Fibroblast of the aortic adventitia (primary cell): Measurements from ENCODE around the gene LRRC8E. TPM values are rescaled to one million over a fixed set of nuclear protein-coding genes. Genes with fewer than 3 reads are reported as not detected.
"Not testable (repeated sequence)": the region's sequence is repeated elsewhere in the genome, so short reads cannot be mapped to it uniquely, and the experiment has no call there.

Experiments used
- DNase-seq: peaks from one replicate; pipeline ENCODE4 v3.0.0-alpha.2; 2010; ENCODE audit warnings: low read depth
- H3K4me3 ChIP-seq: 2 replicates; pipeline ENCODE4 v1.5.1; 2011; ENCODE audit warnings: low read depth, mild to moderate bottlenecking, control low read depth, low read length, moderate library complexity
- total RNA-seq: library from RNA; depleted of rRNA; stranded (reverse); fragments of >200 nt; gene quantifications from 2 replicates; pipeline ENCODE4 v1.2.3, GENCODE V29; 2012; ENCODE audit warnings: low replicate concordance
- TF ChIP-seq, protein P1 (sequence below): IDR thresholded peaks from 2 replicates; pipeline ENCODE4 v1.5.1; 2011; ENCODE audit warnings: mild to moderate bottlenecking, low read length, control low read depth, inconsistent platforms; ENCODE audit not compliant: insufficient read depth

Gene LRRC8E
- total RNA-seq, 1 donor, result 5.2 TPM

DNA sequence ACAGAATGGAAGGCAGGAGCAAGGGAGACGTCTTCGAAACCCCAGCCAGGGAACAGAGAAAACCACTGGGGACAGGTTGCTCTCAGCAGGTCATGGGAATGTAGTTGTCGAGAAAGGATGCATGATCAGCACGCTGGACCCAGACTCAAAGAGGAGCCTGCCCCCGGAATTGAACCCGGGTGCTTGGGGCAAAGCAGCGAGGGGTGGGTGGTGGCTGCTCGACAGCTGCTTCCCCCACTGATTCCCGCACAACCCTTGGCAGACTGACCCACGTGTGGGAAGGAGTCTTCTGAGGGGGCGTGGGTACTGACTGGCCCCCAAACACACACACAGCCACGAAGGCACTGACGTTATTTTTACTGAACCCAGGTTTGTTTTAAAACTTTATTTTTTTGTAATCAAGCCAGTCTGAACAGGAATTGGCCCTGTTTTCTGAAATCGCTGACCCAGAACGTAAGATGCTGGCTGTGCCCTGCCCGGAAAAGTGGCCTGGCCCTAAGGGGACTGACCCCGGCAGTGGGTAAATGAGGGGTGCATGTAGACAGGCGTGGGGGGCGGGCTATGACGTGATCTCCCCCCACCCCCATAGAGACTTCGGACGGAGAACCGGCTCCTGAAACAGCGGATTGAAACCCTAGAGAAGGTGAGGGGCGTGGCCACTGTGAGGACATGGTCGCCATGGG is 32.7 kb upstream of the LRRC8E start:
- TF ChIP-seq, protein P1, sequence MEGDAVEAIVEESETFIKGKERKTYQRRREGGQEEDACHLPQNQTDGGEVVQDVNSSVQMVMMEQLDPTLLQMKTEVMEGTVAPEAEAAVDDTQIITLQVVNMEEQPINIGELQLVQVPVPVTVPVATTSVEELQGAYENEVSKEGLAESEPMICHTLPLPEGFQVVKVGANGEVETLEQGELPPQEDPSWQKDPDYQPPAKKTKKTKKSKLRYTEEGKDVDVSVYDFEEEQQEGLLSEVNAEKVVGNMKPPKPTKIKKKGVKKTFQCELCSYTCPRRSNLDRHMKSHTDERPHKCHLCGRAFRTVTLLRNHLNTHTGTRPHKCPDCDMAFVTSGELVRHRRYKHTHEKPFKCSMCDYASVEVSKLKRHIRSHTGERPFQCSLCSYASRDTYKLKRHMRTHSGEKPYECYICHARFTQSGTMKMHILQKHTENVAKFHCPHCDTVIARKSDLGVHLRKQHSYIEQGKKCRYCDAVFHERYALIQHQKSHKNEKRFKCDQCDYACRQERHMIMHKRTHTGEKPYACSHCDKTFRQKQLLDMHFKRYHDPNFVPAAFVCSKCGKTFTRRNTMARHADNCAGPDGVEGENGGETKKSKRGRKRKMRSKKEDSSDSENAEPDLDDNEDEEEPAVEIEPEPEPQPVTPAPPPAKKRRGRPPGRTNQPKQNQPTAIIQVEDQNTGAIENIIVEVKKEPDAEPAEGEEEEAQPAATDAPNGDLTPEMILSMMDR, result no peak
- no peak overlapping the region for H3K4me3 ChIP-seq
- no peak for DNase-seq

DNA sequence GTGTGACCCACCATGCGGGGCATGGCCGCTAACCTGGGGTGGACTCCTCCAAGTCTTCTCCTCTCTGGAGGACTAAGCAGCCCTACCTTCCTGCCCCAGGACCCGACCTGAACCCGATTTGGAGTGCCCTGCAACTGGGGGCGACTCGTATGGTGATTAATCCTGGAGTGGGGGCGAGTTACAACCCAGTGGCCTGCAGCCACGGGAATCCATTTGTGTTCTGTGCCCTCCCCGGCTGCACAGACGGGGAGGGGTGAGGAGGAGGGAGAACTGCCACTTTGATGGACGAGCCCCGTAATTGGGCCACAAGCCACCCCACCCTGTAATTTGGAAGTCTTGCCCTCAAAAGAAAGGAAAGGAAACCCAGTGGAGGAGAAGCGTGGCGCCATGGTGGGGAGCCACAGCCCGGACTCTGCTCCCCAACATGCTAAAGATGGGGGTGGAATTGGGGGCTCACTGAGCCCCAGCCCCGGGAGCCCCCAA is 32.2 kb upstream of the LRRC8E start:
- no peak overlapping the region for H3K4me3 ChIP-seq
- TF ChIP-seq, protein P1, result no peak
- no peak for DNase-seq

DNA sequence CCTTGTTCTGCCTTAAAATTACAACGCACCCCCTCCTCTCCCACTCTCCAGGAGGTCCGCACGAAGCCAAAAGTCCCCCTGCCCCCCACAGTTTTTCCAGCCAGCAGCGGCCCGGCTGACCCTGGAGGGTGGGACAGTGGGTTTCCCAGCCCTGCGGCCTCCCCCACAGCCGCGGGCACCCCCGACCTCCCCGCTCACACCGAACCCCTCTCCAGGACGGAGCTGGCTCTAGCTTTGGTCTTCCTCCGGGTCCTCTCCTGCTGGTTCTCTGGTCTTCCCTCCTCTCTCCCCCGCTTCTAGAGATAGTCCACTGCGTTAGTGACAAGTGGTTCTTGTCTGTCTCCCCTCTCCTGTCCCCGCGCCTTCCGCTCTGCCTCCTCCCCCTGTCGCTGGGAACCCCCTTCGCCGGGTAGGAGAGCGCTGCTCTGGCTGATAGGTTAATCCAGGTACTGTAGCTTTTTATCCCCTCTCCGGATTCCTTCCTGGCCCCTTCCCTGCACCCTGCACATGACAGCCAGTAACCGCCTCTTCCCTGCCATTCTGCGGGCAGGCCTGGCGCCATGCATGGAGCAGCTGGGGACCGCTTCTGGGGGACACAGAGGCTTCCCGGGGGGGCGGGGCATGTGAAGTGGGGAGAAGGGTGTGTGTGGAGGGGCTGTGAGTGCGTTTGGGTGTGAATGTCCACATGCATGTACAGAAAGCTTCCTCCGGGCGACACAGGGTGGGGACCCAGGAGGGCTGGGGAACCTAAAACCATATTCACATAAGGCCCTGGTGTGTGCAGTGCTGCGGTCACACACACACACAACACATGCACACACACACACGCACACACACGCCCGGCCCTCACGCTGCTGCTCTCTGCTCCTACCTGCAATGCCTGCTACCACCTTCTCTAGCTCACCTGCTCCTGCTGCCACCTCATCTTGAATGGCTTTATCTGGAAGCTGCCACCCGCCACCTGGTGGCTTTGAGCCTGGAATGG is 31.3 kb upstream of the LRRC8E start:
- no peak for DNase-seq
- H3K4me3 ChIP-seq, result no peak overlapping the region
- TF ChIP-seq, protein P1, result no peak

DNA sequence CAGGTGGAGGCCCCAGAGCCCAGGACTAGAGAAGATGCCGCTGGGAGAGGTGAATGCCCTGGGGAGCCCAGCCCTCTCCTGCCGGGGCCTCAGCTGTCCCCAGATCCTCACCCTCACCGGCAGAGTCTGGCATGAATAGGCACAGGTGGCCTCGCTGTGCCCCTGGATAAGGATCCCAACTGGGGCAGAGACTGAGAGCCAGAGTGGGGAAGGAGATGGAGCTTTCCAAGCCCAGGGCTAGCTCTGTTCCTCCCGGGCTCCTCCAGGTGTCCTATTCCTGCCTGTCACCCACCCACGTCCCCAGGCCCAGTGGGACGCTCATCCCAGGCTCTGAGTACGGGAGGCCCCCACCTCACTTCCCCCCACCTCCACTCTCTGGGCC is 30.6 kb upstream of the LRRC8E start:
- no peak overlapping the region for H3K4me3 ChIP-seq
- DNase-seq, result no peak
- TF ChIP-seq, protein P1, result no peak

DNA sequence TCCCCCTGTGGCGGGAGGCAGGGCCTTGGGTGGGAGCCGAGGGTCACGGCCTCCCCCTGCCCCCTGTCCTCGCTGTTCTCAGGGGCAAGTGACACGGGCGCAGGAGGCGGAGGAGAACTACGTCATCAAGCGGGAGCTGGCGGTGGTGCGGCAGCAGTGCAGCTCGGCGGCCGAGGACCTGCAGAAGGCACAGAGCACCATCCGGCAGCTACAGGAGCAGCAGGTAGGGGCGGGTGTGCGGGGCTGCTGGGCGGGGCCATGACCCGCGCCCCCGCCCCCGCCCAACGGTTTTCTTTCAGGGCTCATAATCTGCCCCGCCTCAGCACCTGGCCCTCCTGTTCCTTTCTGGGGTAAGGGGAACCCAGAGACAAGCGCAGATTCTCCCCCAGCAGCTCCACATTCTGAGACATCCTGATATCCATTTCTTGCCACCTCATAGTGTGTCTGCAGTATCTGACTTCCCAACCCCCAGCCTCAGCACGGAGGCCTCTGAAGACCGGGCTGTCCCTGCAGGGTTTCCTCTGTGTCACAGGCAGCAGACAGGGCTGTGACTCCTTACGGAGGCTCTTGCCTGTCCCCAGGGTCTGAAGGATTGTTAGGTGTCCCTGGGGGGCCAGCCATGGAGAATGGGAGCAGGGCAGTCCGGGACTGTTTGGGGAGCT is 30.1 kb upstream of the LRRC8E start:
- no peak overlapping the region for H3K4me3 ChIP-seq
- DNase-seq, result no peak
- TF ChIP-seq, protein P1, result no peak

DNA sequence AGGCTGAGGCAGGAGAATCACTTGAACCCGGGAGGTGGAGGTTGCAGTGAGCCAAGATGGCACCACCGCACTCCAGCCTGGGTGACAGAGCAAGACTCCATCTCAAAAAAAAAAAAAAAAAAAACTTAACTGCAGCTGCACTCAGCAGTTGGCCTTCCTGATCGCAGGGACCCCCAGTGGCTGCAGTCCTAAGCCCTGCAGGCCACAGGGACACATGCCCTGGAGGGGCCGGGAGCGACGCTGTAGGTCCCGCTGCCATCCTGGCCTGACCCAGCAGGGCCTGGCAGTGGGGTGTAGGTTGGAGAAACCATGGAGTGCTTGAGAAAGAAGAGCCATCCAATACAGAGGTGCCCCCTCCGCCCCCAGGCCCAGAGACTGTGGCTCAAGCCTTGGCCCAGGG is 29.2 kb upstream of the LRRC8E start:
- not testable (repeated sequence) for H3K4me3 ChIP-seq

More for the DNA sequence above, 29.2 kb upstream of the LRRC8E start:
- not testable (repeated sequence) for DNase-seq
